IgD-negative memory B cell (primary cell): ENCODE measurements around the gene CD207. TPM values are rescaled to one million over a fixed set of nuclear protein-coding genes. Genes with fewer than 3 reads are reported as not detected.

Experiments
- H3K27ac Mint-ChIP-seq, 3 donors: one replicate each; pipeline ENCODE4 v1.8.0; 2020 to 2022; ENCODE audit warnings: mild to moderate bottlenecking in 3 of 3, mixed read lengths in 3 of 3, moderate library complexity in 1 of 3
- H3K27me3 Mint-ChIP-seq: one replicate; pipeline ENCODE4 v1.8.0; 2021; ENCODE audit warnings: mixed read lengths
- H3K36me3 Mint-ChIP-seq: one replicate; pipeline ENCODE4 v1.8.0; 2020; ENCODE audit warnings: mild to moderate bottlenecking, mixed read lengths
- H3K4me1 Mint-ChIP-seq, 3 donors: one replicate each; pipeline ENCODE4 v1.8.0; 2020 to 2022; ENCODE audit warnings: mixed read lengths in 3 of 3, mild to moderate bottlenecking in 1 of 3
- H3K4me3 Mint-ChIP-seq, 4 donors: one replicate each; pipeline ENCODE4 v1.8.0; 2020 to 2022; ENCODE audit warnings: mild to moderate bottlenecking in 4 of 4, mixed read lengths in 4 of 4, moderate library complexity in 3 of 4
- H3K9me3 Mint-ChIP-seq, 3 donors: one replicate each; pipeline ENCODE4 v1.8.0; 2020 to 2021; ENCODE audit warnings: mixed read lengths in 3 of 3, mild to moderate bottlenecking in 1 of 3
- polyA plus RNA-seq: library from polyadenylated mRNA; unstranded; fragments of 300-500 nt; fragmentation: Illumina TruSeq; gene quantifications from one replicate; pipeline ENCODE4 v1.2.3, GENCODE V29; 2021

Gene CD207
- polyA plus RNA-seq, 1 donor from 2014 or later: not detected

GRCh38 chr2:70793450-70793849 lies 42.2 kb downstream of the CD207 start:
- Mint-ChIP-seq H3K36me3 (peaks cover 5% of the 10 kb centered on the region), H3K27ac (no peak overlapping the region), H3K27me3 (peaks cover 30% of the 10 kb centered on the region), H3K4me1 (peaks cover 5 to 9% (median 6%) of the 10 kb centered on the region in 3 donors), H3K4me3 (no peak overlapping the region), H3K9me3 (peaks cover 0 to 2% (median 0%) of the 10 kb centered on the region in 3 donors)

- Mint-ChIP-seq H3K27ac (peak within 1 kb of the TSS in 1 of 3 donors; percentile 59), H3K4me3 (peak within 1 kb of the TSS; percentile 44 to 95 (median 82)), H3K27me3 (peaks cover 32% of the 10 kb centered on the region), H3K9me3 (no peaks in the 10 kb centered on the region), H3K4me1 (peaks cover 5 to 6% (median 5%) of the 10 kb centered on the region in 3 donors), H3K36me3 (peaks cover 5% of the 10 kb centered on the region)
Observed at GRCh38 chr2:70790136-70790828, 45.3 kb downstream of the CD207 start, which contains the start of gene FIGLA. Gene FIGLA (minus strand): TSS chr2:70790643. CDS start chr2:70790638, 5 bp downstream.

GRCh38 chr2:70789304-70790135 lies 46.1 kb downstream of the CD207 start:
- Mint-ChIP-seq H3K4me3 (peak overlapping the region; percentile 44 to 95 (median 82)), H3K4me1 (peaks cover 5 to 6% (median 5%) of the 10 kb centered on the region in 3 donors), H3K36me3 (peaks cover 5% of the 10 kb centered on the region), H3K27ac (peak overlapping the region in 1 of 3 donors; percentile 59), H3K27me3 (peaks cover 32% of the 10 kb centered on the region), H3K9me3 (no peaks in the 10 kb centered on the region)

GRCh38 chr2:70785137-70785911 lies 50.3 kb downstream of the CD207 start:
- H3K36me3 Mint-ChIP-seq: peaks cover 2% of the 10 kb centered on the region
- no peak overlapping the region for H3K27ac Mint-ChIP-seq
- peaks cover 2 to 6% (median 5%) of the 10 kb centered on the region in 3 donors for H3K4me1 Mint-ChIP-seq
- H3K27me3 Mint-ChIP-seq: peaks cover 16% of the 10 kb centered on the region
- H3K9me3 Mint-ChIP-seq: no peaks in the 10 kb centered on the region
- H3K4me3 Mint-ChIP-seq: no peak overlapping the region

DNA sequence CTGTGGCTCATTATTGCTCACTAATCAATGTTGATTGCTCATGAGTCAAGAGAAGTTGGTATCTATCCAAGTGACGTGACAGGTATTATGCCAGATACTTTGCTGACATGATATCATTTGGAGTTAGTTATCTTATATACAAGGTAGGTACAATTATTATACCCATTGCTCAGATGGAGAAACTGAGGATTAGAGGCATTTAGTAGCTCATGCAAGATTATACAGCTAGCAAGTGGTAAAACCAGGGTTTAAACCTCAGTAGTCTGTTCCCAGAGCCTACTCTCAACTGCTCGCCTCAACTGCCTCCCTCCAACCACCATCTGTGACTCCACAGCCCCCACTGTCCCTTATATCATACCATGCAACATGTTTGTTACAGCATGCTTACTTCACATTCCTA lies 51.3 kb downstream of the CD207 start:
- Mint-ChIP-seq H3K4me1 (peaks cover 0 to under 1% (median 0%) of the 10 kb centered on the region in 3 donors), H3K27me3 (peaks cover 11% of the 10 kb centered on the region)

More for the DNA sequence above, 51.3 kb downstream of the CD207 start:
- H3K27ac Mint-ChIP-seq: no peak overlapping the region
- H3K36me3 Mint-ChIP-seq: no peaks in the 10 kb centered on the region
- no peak overlapping the region for H3K4me3 Mint-ChIP-seq
- no peaks in the 10 kb centered on the region for H3K9me3 Mint-ChIP-seq

Other genes with a start within 250 kb of the CD207 start
- 17.3 TPM for gene ADD2, start 67.6 kb downstream of the CD207 start, polyA plus RNA-seq
- not detected for gene FIGLA, start 45.2 kb downstream of the CD207 start, polyA plus RNA-seq
- gene CLEC4F, start 15.2 kb downstream of the CD207 start, polyA plus RNA-seq: not detected
- gene VAX2, start 64.8 kb upstream of the CD207 start, polyA plus RNA-seq: not detected
- not detected for gene ATP6V1B1, start 100.1 kb upstream of the CD207 start, polyA plus RNA-seq
- not detected for gene ANKRD53, start 142.8 kb upstream of the CD207 start, polyA plus RNA-seq
- gene TEX261, start 159.1 kb upstream of the CD207 start, polyA plus RNA-seq: 24.9 TPM
- gene NAGK, start 232.8 kb upstream of the CD207 start, polyA plus RNA-seq: 121 TPM